HepG2 (cell line): ENCODE measurements around the gene AIFM1. TPM values are rescaled to one million over a fixed set of nuclear protein-coding genes. Genes with fewer than 3 reads are reported as not detected.
A peak's percentile ranks its signal among the peaks of the same experiment; 100 is the strongest.

Experiments
- CHD2 ChIP-seq: IDR thresholded peaks from 2 replicates; pipeline ENCODE4 v1.6.1; 2011; ENCODE audit warnings: low read depth, low read length, improper control_type of control experiment
- ELF3 ChIP-seq: IDR thresholded peaks from 2 replicates; pipeline ENCODE4 v1.6.1; 2016; ENCODE audit warnings: missing genetic modification reagents, missing compliant biosample characterization
- KLF9 ChIP-seq: IDR thresholded peaks from 2 replicates; pipeline ENCODE4 v1.6.1; 2016; ENCODE audit warnings: low read depth
- U2AF1 ChIP-seq: fragments of 200-400 bp; formaldehyde crosslinking; optimal IDR thresholded peaks from 2 replicates; pipeline ENCODE3; 2017; ENCODE audit warnings: mild to moderate bottlenecking, low read depth, low read length
- polyA plus RNA-seq, 8 experiments: library from polyadenylated mRNA; depleted of rRNA in 3 of 8; stranded (reverse) in 7 of 8; unstranded in 1 of 8; fragments of >200 nt; fragmentation: Illumina TruSeq in 4 of 8; extraction: Trizol in 4 of 8; gene quantifications; 2 replicates each; pipeline versions ENCODE4 v1.2.1 to v1.2.3, GENCODE V29; 2011 to 2016; ENCODE audit warnings: low read depth in 4 of 8, missing spikeins in 1 of 8, mixed read lengths in 1 of 8; ENCODE audit not compliant: insufficient read depth in 1 of 8
- total RNA-seq, 5 experiments: library from RNA; depleted of rRNA; stranded (reverse); fragments of >200 nt; fragmentation: Illumina TruSeq; extraction: Trizol; gene quantifications; 2 replicates each; pipeline ENCODE4 v1.2.3, GENCODE V29; 2016; ENCODE audit warnings: low read depth in 1 of 5
- TF ChIP-seq, protein P1 (sequence below), 2 experiments: fragments of 450-650 bp in 1 of 2; sonication (generic) in 1 of 2; formaldehyde crosslinking in 1 of 2; IDR thresholded peaks; 2 replicates each; pipeline versions ENCODE4 v1.6.1 to v1.8.0; 2016 to 2022; ENCODE audit warnings: antibody characterized with exemption in 1 of 2, mild to moderate bottlenecking in 1 of 2, missing genetic modification reagents in 1 of 2
- TF ChIP-seq, protein P2 (sequence below): sonication (generic); formaldehyde crosslinking; IDR thresholded peaks from 2 replicates; pipeline ENCODE4 v1.4.0; 2020; ENCODE audit warnings: missing genetic modification reagents, borderline replicate concordance
- TF ChIP-seq, protein P3 (sequence below): sonication (generic); formaldehyde crosslinking; IDR thresholded peaks from 2 replicates; pipeline ENCODE4 v1.4.0; 2020; ENCODE audit warnings: mild to moderate bottlenecking, missing genetic modification reagents
- TF ChIP-seq, protein P4 (sequence below): sonication (generic); formaldehyde crosslinking; IDR thresholded peaks from 2 replicates; pipeline ENCODE4 v1.4.0; 2020; ENCODE audit warnings: missing genetic modification reagents, borderline replicate concordance
- TF ChIP-seq, protein P5 (sequence below): IDR thresholded peaks from 2 replicates; pipeline ENCODE4 v1.6.1; 2016; ENCODE audit warnings: low read depth, control low read depth

The AIFM1 gene
- total and polyA plus RNA-seq, 2 of the 13 experiments (the other 11 are each of a cell fraction or from before 2014, with no cell fraction given) = 42.8 to 46.9 TPM

DNA sequence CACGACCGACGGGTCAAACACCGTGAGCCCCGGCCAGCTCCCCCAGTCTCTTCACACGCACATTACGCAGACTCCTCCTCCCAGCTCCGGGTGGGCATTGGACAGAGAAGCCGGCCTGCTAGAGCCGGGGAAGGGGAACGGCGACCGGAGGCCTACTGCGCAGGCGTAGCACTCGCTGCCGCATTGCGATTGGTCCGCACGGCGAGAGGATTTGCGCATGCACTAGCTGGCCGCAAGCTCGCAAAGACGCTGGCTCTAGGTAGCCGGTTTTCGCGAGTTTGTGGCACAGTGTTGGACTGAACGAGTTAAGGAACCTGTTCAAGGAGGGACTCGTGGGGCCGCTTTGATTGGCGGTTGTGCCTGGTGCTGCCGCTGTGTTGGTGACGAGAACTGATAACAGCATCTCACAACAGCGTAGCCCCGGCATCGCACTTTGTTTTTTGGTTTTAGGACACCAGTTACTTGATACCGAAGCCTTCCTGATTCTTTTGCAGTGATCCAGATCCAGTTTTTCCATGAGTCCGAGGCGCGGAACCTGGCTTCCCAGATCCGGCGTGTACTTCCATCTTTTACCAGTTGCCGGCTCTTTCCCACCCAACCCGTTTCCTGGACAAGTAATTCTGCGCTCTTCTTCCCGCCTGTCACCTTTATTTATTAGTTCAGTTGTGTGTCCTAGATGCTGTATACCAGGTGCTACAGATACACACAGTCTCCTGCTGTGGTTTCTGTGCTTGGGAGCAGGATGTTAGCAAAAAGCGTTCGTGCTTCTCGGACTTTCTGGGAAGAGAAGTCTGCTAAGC lies at the start of gene AIFM1 (continued):
- TF ChIP-seq, protein P1, sequence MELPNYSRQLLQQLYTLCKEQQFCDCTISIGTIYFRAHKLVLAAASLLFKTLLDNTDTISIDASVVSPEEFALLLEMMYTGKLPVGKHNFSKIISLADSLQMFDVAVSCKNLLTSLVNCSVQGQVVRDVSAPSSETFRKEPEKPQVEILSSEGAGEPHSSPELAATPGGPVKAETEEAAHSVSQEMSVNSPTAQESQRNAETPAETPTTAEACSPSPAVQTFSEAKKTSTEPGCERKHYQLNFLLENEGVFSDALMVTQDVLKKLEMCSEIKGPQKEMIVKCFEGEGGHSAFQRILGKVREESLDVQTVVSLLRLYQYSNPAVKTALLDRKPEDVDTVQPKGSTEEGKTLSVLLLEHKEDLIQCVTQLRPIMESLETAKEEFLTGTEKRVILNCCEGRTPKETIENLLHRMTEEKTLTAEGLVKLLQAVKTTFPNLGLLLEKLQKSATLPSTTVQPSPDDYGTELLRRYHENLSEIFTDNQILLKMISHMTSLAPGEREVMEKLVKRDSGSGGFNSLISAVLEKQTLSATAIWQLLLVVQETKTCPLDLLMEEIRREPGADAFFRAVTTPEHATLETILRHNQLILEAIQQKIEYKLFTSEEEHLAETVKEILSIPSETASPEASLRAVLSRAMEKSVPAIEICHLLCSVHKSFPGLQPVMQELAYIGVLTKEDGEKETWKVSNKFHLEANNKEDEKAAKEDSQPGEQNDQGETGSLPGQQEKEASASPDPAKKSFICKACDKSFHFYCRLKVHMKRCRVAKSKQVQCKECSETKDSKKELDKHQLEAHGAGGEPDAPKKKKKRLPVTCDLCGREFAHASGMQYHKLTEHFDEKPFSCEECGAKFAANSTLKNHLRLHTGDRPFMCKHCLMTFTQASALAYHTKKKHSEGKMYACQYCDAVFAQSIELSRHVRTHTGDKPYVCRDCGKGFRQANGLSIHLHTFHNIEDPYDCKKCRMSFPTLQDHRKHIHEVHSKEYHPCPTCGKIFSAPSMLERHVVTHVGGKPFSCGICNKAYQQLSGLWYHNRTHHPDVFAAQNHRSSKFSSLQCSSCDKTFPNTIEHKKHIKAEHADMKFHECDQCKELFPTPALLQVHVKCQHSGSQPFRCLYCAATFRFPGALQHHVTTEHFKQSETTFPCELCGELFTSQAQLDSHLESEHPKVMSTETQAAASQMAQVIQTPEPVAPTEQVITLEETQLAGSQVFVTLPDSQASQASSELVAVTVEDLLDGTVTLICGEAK (IDR thresholded peaks at IDR 0.05) = no peak
- TF ChIP-seq, protein P1 (CRISPR knock-in tag; IDR thresholded peaks at IDR 0.05) = no peak
- TF ChIP-seq U2AF1 (no peak), CHD2 (no peak), KLF9 (CRISPR knock-in tag) (no peak), ELF3 (CRISPR knock-in tag) (peak; percentile 41; the same call in 1 of the 2 replicates)
- TF ChIP-seq, protein P2, sequence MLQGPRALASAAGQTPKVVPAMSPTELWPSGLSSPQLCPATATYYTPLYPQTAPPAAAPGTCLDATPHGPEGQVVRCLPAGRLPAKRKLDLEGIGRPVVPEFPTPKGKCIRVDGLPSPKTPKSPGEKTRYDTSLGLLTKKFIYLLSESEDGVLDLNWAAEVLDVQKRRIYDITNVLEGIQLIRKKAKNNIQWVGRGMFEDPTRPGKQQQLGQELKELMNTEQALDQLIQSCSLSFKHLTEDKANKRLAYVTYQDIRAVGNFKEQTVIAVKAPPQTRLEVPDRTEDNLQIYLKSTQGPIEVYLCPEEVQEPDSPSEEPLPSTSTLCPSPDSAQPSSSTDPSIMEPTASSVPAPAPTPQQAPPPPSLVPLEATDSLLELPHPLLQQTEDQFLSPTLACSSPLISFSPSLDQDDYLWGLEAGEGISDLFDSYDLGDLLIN (CRISPR knock-in tag) = no peak
- TF ChIP-seq, protein P3, sequence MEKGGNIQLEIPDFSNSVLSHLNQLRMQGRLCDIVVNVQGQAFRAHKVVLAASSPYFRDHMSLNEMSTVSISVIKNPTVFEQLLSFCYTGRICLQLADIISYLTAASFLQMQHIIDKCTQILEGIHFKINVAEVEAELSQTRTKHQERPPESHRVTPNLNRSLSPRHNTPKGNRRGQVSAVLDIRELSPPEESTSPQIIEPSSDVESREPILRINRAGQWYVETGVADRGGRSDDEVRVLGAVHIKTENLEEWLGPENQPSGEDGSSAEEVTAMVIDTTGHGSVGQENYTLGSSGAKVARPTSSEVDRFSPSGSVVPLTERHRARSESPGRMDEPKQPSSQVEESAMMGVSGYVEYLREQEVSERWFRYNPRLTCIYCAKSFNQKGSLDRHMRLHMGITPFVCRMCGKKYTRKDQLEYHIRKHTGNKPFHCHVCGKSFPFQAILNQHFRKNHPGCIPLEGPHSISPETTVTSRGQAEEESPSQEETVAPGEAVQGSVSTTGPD (CRISPR knock-in tag) = no peak
- TF ChIP-seq, protein P4, sequence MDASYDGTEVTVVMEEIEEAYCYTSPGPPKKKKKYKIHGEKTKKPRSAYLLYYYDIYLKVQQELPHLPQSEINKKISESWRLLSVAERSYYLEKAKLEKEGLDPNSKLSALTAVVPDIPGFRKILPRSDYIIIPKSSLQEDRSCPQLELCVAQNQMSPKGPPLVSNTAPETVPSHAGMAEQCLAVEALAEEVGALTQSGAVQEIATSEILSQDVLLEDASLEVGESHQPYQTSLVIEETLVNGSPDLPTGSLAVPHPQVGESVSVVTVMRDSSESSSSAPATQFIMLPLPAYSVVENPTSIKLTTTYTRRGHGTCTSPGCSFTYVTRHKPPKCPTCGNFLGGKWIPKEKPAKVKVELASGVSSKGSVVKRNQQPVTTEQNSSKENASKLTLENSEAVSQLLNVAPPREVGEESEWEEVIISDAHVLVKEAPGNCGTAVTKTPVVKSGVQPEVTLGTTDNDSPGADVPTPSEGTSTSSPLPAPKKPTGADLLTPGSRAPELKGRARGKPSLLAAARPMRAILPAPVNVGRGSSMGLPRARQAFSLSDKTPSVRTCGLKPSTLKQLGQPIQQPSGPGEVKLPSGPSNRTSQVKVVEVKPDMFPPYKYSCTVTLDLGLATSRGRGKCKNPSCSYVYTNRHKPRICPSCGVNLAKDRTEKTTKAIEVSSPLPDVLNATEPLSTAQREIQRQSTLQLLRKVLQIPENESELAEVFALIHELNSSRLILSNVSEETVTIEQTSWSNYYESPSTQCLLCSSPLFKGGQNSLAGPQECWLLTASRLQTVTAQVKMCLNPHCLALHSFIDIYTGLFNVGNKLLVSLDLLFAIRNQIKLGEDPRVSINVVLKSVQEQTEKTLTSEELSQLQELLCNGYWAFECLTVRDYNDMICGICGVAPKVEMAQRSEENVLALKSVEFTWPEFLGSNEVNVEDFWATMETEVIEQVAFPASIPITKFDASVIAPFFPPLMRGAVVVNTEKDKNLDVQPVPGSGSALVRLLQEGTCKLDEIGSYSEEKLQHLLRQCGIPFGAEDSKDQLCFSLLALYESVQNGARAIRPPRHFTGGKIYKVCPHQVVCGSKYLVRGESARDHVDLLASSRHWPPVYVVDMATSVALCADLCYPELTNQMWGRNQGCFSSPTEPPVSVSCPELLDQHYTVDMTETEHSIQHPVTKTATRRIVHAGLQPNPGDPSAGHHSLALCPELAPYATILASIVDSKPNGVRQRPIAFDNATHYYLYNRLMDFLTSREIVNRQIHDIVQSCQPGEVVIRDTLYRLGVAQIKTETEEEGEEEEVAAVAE = no peak
- TF ChIP-seq, protein P5, sequence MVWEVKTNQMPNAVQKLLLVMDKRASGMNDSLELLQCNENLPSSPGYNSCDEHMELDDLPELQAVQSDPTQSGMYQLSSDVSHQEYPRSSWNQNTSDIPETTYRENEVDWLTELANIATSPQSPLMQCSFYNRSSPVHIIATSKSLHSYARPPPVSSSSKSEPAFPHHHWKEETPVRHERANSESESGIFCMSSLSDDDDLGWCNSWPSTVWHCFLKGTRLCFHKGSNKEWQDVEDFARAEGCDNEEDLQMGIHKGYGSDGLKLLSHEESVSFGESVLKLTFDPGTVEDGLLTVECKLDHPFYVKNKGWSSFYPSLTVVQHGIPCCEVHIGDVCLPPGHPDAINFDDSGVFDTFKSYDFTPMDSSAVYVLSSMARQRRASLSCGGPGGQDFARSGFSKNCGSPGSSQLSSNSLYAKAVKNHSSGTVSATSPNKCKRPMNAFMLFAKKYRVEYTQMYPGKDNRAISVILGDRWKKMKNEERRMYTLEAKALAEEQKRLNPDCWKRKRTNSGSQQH = no peak
